8988T (cell line): Measurements from ENCODE around the gene TEX22.
"Not testable (repeated sequence)": the region's sequence is repeated elsewhere in the genome, so short reads cannot be mapped to it uniquely, and the experiment has no call there.

ENCODE experiments used
- DNase-seq: peaks from one replicate; pipeline ENCODE4 v3.0.0; 2011

Gene TEX22

DNA sequence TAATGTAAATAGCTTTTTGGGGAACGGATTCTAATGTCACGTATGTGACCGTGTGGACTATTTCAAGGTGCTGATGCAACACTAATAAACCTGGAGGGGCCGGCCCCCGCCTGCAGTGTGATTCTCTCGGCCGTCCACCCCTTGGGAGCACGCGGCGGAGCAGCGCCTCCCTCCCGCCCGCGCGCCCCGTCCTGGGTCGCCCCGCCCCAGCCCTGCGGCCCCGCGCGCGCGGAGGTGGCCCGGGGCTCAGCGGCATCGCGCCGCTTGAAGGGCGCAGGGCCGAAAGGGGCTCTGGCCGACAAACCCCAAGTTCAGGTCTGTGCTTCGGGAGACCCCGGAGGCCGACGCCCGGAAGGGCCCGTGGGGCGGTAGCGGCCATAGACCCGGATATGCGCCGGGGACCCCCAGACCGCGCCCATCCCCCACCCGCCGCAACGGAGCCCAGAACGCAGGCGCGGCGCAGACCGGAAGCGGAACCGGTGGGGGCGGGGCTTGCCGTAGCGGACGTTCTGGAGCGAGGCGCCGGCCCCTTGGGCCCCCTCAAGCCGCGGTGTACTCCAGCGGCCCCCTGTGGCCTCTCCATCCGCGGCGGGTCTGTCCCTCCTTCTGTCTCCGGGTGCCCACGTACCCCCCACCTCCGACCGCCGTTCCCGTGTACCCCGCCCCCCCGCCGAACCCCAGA lies at the start of gene TEX22:
TEX22 (plus strand) TSS at position 495 of the 682 bp plus-strand sequence. CDS start 803 bp downstream, outside the sequence.
- peak; percentile 87 for DNase-seq

DNA sequence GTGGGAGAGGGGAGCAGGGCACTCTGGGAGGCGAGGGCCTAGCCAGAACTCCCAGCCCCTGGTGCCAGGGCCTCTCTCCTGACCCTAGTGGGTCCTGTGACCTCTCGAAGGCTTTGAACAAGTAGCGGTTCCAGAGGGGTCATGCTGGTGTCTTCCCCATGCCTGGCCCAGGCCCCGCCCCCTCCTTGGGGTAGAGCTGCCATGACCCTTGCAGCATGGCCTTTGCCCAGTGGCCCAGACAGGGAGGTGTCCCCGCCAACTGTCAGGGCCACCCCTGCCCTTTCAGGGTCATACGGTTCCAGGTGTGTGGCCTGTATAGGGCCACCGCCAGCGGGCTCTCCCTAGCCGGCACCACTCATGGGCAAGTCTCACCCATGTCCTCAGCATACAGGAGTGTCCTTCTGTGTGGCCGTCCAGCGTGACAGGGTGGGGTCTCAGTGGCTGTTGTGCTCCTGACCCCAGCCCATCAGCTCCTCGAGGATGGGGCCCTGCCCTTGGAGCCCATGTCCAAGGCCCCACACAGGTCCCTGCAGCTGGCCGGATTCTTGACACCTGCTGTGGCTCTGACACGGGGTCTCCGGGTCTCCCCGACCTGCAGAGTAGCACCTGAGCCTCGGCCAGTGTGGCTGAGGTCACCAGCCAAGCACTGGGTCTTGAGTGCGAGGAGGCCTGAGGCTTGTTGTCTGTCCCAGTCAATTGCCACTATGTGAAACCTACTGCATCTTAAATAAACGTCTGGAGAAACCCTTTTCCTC lies 49.2 kb upstream of the TEX22 start:
- DNase-seq: no peak

DNA sequence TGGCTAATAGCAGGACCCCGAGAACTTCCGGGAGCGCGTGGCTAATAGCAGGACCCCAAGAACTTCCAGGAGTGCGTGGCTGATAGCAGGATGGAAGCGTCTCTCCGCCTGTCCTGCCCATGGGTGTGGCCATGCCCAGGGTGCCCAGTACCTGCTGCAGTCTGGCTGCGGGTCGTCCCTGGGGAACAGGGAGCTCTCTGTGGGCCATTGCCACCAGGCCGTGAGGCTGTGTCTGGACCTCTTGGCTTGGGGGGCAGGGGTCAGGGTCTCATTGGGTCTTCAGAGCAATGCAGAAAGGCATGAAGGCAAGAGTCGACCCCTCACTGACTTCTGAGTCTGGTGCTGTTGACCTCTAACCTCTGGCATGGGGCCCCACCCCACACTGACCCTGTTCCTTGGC lies 48.3 kb upstream of the TEX22 start:
- DNase-seq: no peak

DNA sequence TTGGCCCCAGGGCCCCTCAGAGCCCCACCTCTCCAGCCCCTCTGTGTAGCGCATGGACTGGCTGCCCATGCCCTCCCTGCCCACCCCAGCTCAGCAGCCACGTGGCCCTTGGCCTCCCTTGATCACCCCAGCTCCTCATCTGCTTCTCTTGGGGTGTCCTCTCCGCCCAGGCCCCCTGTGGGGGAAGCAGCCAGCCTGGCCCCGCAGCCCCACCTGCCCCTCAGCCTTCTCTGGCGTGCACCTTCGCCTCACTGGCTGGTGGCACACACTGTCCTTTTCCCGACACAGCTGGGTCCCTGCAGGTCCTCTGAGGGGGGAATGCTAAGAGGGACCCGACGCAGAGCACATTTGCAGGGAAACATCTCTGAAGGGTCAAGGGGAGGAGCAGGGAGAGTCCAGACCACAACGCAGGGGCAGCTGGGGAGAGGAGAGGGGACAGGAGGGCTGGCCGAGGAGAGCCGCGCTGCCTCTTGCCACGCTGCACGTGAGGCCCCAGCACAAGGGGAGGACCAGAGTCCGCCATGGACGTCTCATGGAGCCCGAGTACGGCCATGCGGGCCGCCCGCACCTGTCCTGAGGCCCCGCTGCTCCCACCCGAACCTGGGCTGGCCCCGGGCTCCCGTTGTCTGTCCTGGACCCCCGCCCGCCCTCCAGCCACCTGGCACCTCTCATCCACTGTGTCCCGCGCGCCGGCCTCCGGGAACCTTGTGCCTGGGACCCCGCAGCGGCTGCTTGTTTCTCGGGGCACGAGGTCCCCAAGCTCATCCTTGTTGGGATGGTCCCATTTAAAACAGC lies 47.7 kb upstream of the TEX22 start:
- no peak for DNase-seq

GRCh38 chr14:105351410-105351809 lies 46.9 kb upstream of the TEX22 start:
- DNase-seq: no peak

- DNase-seq: peak; percentile 97
Measured at GRCh38 chr14:105351920-105352851, 46.2 kb upstream of the TEX22 start.

DNA sequence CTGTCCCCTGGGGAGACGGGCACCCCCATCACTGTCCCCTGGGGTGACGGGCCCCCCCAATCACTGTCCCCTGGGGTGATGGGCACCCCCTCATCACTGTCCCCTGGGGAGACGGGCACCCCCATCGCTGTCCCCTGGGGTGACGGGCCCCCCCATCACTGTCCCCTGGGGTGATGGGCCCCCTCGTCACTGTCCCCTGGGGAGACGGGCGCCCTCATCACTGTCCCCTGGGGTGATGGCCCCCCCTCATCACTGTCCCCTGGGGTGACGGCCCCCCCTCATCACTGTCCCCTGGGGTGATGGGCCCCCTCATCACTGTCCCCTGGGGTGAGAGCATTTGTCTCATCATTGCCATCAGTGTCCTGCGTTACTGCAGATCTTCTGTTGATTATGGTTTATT lies 45.2 kb upstream of the TEX22 start:
- DNase-seq: no peak

GRCh38 chr14:105354541-105354940 lies 43.8 kb upstream of the TEX22 start:
- no peak for DNase-seq

DNA sequence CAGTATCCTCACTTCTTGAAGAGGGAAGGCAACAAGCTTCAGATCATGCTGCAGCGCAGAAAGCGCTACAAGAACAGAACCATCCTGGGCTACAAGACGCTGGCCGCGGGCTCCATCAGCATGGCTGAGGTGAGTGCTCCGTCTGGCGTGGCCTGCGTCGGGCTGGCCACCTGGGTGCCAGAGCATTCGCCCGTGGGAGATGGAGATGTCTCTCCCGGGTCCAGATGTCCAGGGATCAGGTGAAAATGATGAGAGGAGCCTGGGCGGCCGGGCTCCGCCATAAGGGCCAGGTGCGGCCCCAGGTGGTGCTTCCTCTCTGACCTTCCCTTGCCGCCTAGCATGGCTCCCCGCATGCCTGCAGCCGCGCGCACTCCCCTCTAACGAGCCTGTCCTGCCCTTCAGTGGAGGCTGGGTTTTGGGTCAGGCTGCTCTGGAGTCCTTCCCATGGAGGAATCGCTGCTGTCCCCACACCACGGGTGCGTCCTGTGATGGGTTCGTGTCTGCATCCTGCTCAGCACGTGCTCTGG lies 43.2 kb upstream of the TEX22 start:
- no peak for DNase-seq

- DNase-seq: no peak
Measured at GRCh38 chr14:105355850-105356604, 42.3 kb upstream of the TEX22 start.

DNA sequence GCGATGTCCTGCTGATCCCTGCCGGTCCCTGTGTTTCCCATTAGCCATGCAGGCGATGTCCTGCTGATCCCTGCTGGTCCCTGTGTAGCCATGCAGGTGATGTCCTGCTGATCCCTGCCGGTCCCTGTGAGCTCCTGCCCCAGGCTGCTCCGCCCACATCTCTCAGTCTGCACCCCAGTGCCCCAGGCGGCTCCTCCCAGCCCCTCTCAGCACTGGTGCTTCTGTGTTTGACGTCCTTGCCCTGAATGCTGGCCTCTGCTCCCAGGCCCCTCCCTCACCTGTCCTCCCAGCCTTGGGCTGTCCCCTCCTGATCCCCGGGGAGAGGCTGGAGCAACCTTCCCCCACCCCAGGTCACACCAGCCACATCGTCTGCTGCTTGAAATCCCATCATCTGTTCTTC lies 41.4 kb upstream of the TEX22 start:
- DNase-seq: no peak

GRCh38 chr14:105357626-105358025 lies 40.7 kb upstream of the TEX22 start:
- DNase-seq: no peak

- DNase-seq: no peak
Measured at GRCh38 chr14:105358140-105358846, 40.0 kb upstream of the TEX22 start.

- no peak for DNase-seq
Measured at GRCh38 chr14:105358943-105359342, 39.4 kb upstream of the TEX22 start.

- not testable (repeated sequence) for DNase-seq
Measured at GRCh38 chr14:105361412-105361811, 36.9 kb upstream of the TEX22 start.

GRCh38 chr14:105363847-105364708 lies 34.3 kb upstream of the TEX22 start:
- DNase-seq: no peak

DNA sequence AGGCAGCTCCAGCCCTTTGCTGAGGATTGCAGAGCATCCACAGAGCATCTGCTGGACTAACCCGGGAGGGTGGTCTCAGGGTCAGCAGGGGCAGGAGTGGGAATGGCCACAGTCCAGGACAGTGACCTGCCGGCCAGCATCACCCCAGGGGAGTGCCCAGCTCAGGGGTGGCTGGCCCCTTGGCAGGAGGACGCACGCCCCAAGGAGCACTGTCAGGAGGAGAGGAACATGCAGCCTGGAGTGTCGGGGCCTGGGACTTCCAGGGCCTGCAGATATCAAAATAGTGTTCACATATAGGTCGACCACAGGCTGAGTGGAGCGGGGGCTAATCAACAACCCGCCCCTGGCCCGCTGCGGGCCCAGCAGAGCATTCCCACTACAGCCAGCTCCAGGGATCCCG lies 33.2 kb upstream of the TEX22 start:
- DNase-seq: no peak

GRCh38 chr14:105365681-105366080 lies 32.7 kb upstream of the TEX22 start:
- no peak for DNase-seq

DNA sequence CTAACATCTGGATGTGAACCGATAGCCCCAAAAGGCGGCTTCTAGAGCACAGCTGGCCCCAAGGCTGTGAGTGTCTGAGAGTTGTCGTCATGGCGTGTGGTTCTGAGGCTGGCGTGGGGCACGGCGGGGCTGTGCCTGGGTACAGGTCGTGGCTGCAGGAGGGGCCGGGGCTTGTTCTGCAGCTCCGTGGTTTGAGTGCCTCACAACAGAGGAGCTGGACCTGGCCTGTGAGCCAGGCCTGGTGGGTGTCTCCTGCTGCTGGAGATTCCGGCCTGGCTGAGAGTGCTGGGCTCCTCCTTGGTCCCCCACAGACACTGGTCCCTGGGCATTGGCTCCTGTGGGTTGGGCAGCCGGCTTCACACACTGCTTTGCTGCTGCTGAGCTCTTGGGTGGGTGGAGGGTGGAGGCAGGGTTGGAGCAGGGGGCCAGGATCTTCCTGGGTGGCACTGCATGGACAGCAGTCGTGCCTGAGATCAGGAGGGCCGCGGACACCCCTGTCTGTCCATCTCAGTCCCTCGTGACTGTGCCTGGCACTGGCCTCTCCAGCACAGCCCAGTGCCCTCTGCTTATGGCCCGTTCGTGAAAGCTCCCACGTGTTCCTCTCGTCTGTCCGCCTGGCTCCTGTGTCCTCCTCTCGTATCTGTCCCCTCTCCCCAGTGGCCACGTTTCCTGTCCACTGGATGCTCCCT lies 31.8 kb upstream of the TEX22 start:
- no peak for DNase-seq
